Activated CD4-positive, alpha-beta T cell treated with anti-CD3 and anti-CD28 coated beads, Interleukin-2, amount 50 U/mL, for 1 hour (primary cell): ENCODE measurements around the gene LRRTM4.
"Not testable (repeated sequence)": the region's sequence is repeated elsewhere in the genome, so short reads cannot be mapped to it uniquely, and the experiment has no call there.

Source experiments
- DNase-seq: peaks from one replicate; pipeline ENCODE4 v3.0.0-alpha.2; 2020

LRRTM4 gene

GRCh38 chr2:76829374-76830234 lies 692.6 kb downstream of the LRRTM4 start:
- no peak for DNase-seq

GRCh38 chr2:76826691-76827090 lies 695.5 kb downstream of the LRRTM4 start:
- no peak for DNase-seq

- DNase-seq, result no peak
Measured at GRCh38 chr2:76825140-76825970, 696.8 kb downstream of the LRRTM4 start.

GRCh38 chr2:76821731-76822130 lies 700.4 kb downstream of the LRRTM4 start:
- no peak for DNase-seq

- DNase-seq, result no peak
Measured at GRCh38 chr2:76813084-76813483, 709.1 kb downstream of the LRRTM4 start.

DNA sequence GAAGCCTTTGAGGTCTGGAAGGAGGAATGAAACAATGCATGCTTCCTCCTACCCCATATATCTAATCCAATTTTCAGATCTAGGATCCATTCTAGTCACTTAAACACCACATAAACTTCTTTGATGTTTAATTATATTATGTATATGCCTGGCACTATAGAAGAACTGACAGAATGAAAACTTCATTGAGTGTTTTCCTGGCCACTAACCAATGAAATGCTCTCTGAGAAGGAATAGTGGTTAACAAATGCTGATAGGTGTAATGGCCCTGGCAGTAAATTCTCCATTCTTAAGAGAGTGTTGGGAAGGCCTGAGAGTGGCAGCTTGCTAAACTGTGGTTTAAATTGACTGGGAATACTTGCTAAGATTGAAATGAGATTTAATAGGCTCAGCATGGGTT lies 710.0 kb downstream of the LRRTM4 start:
- no peak for DNase-seq

DNA sequence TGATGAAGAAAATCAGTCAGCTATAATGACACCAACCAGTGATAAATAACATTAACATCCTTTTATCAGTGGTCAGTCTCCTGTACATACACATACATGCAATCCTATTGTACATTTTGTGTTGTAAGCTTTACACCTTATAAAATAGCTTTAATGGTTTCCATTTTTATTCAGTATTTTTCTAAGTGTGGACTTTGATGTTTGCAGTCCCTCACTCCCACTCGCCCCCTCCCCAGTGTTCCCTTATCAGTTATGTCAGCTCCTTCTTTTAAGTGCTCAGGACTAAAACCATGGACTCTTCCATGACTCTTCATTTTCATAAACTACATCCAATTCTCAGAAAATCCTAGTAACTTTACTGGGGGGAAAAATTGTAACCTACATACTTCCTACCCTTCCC lies 713.0 kb downstream of the LRRTM4 start:
- DNase-seq, result no peak

- no peak for DNase-seq
Measured at GRCh38 chr2:76808732-76809131, 713.4 kb downstream of the LRRTM4 start.

GRCh38 chr2:76793647-76794334 lies 728.4 kb downstream of the LRRTM4 start:
- DNase-seq, result no peak

DNA sequence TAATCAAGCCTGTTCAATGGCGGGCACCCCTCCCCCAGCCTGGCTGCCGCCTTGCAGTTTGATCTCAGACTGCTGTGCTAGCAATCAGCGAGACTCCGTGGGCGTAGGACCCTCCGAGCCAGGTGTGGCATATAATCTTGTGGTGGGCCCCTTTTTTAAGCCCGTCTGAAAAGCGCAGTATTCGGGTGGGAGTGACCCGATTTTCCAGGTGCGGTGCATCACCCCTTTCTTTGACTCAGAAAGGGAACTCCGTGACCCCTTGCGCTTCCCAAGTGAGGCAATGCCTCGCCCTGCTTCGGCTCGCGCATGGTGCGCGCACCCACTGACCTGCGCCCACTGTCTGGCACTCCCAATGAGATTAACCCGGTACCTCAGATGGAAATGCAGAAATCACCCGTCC lies 740.9 kb downstream of the LRRTM4 start:
- DNase-seq, result not testable (repeated sequence)

DNA sequence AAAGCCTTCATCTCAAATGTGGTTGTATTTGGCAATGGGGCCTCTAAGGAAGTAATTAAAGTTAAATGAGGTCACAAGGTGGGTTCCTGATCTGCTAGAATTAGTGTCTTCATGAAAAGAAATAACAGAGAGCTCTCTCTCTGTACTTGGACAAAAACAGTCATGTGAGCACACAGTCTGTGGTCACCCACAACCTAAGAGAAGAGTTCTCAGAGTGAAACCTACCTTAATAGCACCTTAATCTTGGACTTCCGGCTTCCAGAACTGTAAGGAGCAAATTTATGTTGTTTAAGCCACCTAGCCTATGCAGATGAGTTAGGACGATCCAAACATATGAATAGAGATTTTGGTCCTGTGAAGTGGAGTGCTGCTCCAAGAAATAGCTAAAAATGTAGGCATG lies 758.9 kb downstream of the LRRTM4 start:
- no peak for DNase-seq

GRCh38 chr2:76760367-76760704 lies 761.8 kb downstream of the LRRTM4 start:
- DNase-seq, result no peak

DNA sequence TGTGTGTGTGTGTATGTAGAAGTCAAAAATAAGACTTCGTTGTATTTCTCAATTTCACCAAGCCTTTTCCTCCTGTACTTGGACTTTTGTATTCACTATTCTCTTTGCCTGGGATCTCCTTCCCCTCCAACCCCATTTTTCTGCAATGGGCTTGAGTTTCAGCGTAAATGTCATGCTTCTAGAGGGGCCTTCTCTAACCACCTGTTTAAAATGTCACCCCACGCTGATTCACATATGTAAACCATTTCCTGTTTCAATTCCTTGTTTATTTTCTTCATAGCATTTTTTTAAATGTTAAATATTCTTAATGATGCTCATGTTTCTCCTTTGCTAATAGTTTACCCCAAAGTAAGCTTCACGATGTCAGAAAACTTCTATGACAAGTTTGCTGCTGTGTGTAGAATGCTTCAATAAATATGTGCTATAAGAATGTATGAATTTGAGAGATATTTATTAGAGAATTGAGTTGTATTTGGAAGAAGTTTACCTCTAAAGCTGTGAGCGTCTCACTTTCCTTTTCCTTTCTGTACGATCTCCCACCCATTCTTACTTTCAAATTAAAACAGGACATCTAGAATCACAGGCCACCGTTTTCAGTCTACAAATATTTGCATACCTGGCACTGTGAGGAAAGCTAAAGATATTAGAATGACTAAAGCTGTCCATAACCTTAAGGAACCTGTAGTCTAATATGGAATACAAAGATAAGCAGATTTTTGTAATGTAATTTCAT lies 762.4 kb downstream of the LRRTM4 start:
- no peak for DNase-seq

GRCh38 chr2:76752506-76752905 lies 769.7 kb downstream of the LRRTM4 start:
- no peak for DNase-seq

- DNase-seq, result no peak
Measured at GRCh38 chr2:76749858-76750257, 772.3 kb downstream of the LRRTM4 start.

- DNase-seq, result no peak
Measured at GRCh38 chr2:76748581-76749296, 773.4 kb downstream of the LRRTM4 start.

DNA sequence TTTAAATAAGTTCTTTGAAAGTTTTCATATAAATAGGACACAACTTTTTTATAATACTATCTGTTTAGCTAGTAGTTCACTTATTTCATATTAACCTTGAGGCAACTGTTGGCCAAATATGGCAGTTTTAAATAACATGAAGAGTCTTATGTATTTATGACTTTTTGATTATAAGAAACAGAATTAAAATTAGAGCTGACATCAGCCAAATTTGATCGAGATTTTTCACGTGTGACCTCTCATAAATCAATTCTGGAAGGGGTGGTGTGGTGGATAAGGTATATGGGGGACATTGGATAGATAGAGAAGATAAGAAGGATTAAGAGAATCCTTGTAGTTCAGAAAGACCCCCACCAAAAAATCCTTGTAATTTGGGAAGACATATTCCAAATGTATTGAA lies 776.6 kb downstream of the LRRTM4 start:
- no peak for DNase-seq

DNA sequence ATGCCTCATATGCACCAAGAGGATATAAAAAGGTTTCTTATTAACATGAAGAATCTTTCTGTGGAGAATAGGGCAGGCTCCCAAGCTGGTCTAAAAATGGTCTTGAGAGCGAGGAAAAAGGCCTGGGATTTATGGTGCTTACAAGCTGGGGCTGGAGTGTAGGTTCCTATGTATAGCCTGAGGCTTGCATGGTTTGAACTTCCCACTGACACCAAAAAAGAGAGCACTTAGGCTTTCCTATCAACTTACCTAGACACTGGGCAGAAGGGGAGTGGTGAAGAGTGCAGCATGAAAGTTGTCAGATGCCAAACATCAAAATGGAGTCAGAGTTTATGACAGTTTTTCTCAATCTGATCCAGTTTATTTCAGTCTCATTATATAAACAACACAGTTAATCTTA lies 784.6 kb downstream of the LRRTM4 start:
- DNase-seq, result no peak

GRCh38 chr2:76733736-76734135 lies 788.4 kb downstream of the LRRTM4 start:
- no peak for DNase-seq

DNA sequence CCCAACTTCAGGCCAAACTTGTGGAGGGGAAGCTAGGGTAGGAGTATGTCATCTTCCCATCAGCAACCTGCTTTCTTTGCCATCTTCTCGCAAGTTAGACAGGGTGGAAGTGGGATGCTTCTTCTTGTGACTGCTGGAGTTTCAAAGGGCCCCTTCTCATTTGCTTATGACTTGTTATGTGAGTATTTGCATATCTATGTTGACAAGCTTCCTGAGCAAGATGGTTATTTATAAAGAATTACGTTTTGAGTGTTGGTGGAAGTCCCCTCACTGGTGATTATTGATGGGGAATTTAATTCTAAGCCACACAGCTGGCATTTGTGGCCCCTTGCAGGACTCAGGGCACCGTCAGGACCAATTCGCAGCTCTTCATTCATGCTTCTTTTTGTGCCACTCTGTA lies 791.0 kb downstream of the LRRTM4 start:
- DNase-seq, result no peak

DNA sequence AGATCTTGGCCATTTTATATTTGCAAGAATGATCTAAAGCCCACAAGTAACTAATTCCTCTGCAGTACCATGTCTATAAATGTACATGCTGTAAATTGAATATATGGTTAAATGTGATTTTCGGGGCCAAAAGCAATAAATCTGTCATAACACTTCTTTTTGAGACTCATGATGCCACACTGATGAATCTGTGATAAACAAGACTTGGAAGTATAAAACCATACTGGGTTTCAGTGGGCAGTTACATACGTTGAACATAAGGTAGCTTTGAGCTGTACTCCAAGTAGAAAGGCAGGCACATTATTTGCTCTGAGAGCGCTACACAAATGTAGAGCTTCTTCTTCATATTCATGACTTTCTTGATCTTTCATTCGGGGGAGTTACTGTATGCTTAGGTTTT lies 792.2 kb downstream of the LRRTM4 start:
- DNase-seq, result no peak

DNA sequence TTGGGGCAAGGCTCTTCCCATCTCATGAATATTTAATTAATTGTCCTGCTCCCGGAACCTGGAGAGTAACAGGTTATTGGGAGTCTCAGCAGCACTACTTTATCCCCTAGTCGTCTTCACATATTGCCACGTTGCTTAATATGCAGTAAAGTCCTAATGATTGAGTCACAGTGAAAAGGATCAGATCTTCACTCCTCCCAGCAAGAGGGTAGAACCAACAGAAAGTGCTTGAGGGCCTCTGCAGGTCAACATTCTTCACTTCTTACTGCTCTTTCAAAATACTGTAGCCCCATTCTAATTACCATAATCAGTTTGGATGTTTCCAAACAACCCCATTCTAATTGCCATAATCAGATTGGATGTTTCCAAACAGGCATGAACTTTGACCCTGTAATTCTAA lies 801.0 kb downstream of the LRRTM4 start:
- DNase-seq, result no peak
